ENCODE measurements around the gene TENM4. TPM values are rescaled to one million over a fixed set of nuclear protein-coding genes. Genes with fewer than 3 reads are reported as not detected.

TENM4 gene
- total and polyA plus RNA-seq, 2 of the 8 experiments (the other 6 are each of a cell fraction or from before 2014, with no cell fraction given), result 3.5 to 7.2 TPM

DNA sequence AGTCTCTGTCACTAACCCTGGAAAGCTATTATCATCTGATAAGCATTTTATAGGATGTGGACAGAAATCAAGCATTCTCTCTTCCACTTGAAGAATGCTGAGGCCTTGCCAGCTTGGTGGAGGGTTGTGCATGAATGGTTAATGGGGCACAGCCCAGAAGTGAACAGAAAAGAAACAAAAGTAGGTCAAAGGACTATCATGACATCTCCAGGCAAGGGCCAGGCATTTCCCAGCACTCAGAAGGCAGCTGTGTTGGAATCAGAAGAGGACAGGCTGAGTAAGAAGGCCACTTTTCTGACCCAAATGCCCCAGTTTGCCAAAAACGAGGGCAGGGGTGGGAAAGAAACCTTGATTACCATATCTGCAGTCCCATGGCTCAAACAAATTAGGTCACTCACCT is 12.4 kb downstream of the TENM4 start:
- Histone ChIP-seq H3K14ac (ENCODE audit: insufficient read length) (no peak overlapping the region), H3K27me3 (replicated peaks in 1 of 4; ENCODE audit: control insufficient read depth in 3 of 4, extremely low read depth in 1 of 4, insufficient read depth in 3 of 4, low read length in 3 of 4) (no peaks in the 10 kb centered on the region; a peak in 2 of 7 replicates), H2AK5ac (ENCODE audit: low read depth, low read length) (no peak overlapping the region), H2AFZ (ENCODE audit: low read length) (no peak overlapping the region), H4K91ac (replicated peaks; ENCODE audit: insufficient read length, low read length) (no peak overlapping the region), H2BK15ac (ENCODE audit: low read length) (no peak overlapping the region), H3K4ac (replicated peaks; ENCODE audit: insufficient read length, low read depth, low read length) (no peak overlapping the region), H2BK120ac (replicated peaks; ENCODE audit: low read depth, low read length) (no peak overlapping the region), H2BK20ac (ENCODE audit: low read length) (no peak overlapping the region), H3K4me3 (ENCODE audit: extremely low read depth in 1 of 4, insufficient read depth in 2 of 4, low read depth in 3 of 4, low read length in 4 of 4) (no peak overlapping the region), H2BK5ac (ENCODE audit: low read depth, low read length) (no peak overlapping the region), H3K4me2 (ENCODE audit: insufficient read depth in 1 of 2, low read depth in 2 of 2, low read length in 2 of 2) (no peak overlapping the region), H3K23ac (ENCODE audit: insufficient read length) (no peak overlapping the region), H4K8ac (ENCODE audit: extremely low read depth, insufficient read depth, low read length) (no peak overlapping the region), H3K4me1 (replicated peaks in 1 of 4; ENCODE audit: control insufficient read depth in 3 of 4, insufficient read depth in 4 of 4, low read length in 3 of 4) (peaks cover 0 to 7% (median 2%) of the 10 kb centered on the region in 4 experiments; a peak in 2 of 7 replicates), H3K9ac (replicated peaks in 1 of 4; ENCODE audit: extremely low read depth in 1 of 4, low read depth in 3 of 4, low read length in 3 of 4) (no peak overlapping the region), H4K5ac (ENCODE audit: insufficient read length, low read depth, low read length) (no peak overlapping the region), H3K27ac (ENCODE audit: low read depth, low read length) (no peak overlapping the region), H3K23me2 (ENCODE audit: low read depth, low read length) (no peaks in the 10 kb centered on the region), H3K9me3 (ENCODE audit: insufficient read depth in 2 of 2, low read depth in 1 of 2, low read length in 1 of 2) (no peaks in the 10 kb centered on the region), H3K79me2 (ENCODE audit: control insufficient read depth in 1 of 2, insufficient read depth in 2 of 2, low read length in 2 of 2) (no peaks in the 10 kb centered on the region; a peak in 1 of 4 replicates), H4K20me1 (replicated peaks in 1 of 2; ENCODE audit: control insufficient read depth in 1 of 2, insufficient read depth in 2 of 2, low read length in 2 of 2) (peaks cover 0 to 6% of the 10 kb centered on the region in 2 experiments), H3K56ac (replicated peaks; ENCODE audit: insufficient read length, low read depth, low read length) (no peak overlapping the region), H3K79me1 (ENCODE audit: low read depth, low read length) (no peaks in the 10 kb centered on the region; the same call in 1 of the 2 replicates), H2BK12ac (ENCODE audit: low read depth, low read length) (no peak overlapping the region), H3K36me3 (ENCODE audit: control insufficient read depth in 2 of 4, insufficient read depth in 4 of 4, low read length in 3 of 4) (no peaks in the 10 kb centered on the region), H3K18ac (ENCODE audit: extremely low read depth, low read length) (no peak overlapping the region)
- TF ChIP-seq RFX5 (IDR thresholded peaks at IDR 0.05; ENCODE audit: borderline replicate concordance, low read depth, low read length) (no peak), SIN3A (conservative IDR thresholded peaks at IDR 0.05 in 1 of 2, IDR thresholded peaks at IDR 0.05 in 1 of 2; ENCODE audit: low read depth in 1 of 2, low read length in 2 of 2) (no peak), POLR2A (IDR thresholded peaks at IDR 0.05; ENCODE audit: control extremely low read depth in 1 of 2, low read depth in 2 of 2, low read length in 2 of 2) (no peak), CTBP2 (IDR thresholded peaks at IDR 0.05; ENCODE audit: borderline replicate concordance, insufficient read depth, insufficient read length, low read length) (no peak), RBBP5 (IDR thresholded peaks at IDR 0.05; ENCODE audit: borderline replicate concordance, low read depth, low read length) (no peak)
- TF ChIP-seq, protein P1, sequence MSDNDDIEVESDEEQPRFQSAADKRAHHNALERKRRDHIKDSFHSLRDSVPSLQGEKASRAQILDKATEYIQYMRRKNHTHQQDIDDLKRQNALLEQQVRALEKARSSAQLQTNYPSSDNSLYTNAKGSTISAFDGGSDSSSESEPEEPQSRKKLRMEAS (IDR thresholded peaks at IDR 0.05), result no peak
- FAIRE-seq, result no peak
- DNase-seq (ENCODE audit: low read depth in 1 of 2, low spot score in 2 of 2), result no peak
- CTCF ChIA-PET (ENCODE audit: partially characterized antibody), result interaction anchor here (0.7 to 1.8 kb wide), 5 partner anchors 11 to 35 kb away, joined by 3 to 6 read pairs (median 4); partner anchors contain the start of gene TENM4
- 63% methylated on average over 1 of the region's 1 CpG; no CpG with 5 or more reads in 1 of the 2 experiments for WGBS, 2 experiments (ENCODE audit: extremely low coverage in 1 of 2, insufficient coverage in 1 of 2, insufficient read length in 1 of 2, insufficient replicate concordance in 2 of 2, low coverage in 1 of 2, low lambda C conversion rate in 2 of 2, missing lambda C conversion rate in 1 of 2)
- POLR2A ChIA-PET (ENCODE audit: partially characterized antibody), result interaction anchor here (1.2 kb wide), 1 partner anchor 12 kb away, joined by 3 read pairs; no protein-coding TSS in a partner anchor
